Hepatocyte (in vitro differentiated cells): ENCODE results near the gene LRRC42. TPM values are rescaled to one million over a fixed set of nuclear protein-coding genes. Genes with fewer than 3 reads are reported as not detected.

ENCODE experiments used
- DNase-seq: peaks from one replicate; pipeline ENCODE4 v3.0.0-alpha.2; 2016; ENCODE audit warnings: low spot score
- H2AFZ ChIP-seq: fragments of 200-600 bp; sonication (generic); 2 replicates; pipeline ENCODE4 v1.6.0; 2016; ENCODE audit warnings: antibody characterized with exemption, mild to moderate bottlenecking
- H3K27ac ChIP-seq: fragments of 200-600 bp; sonication (generic); 2 replicates; pipeline ENCODE4 v1.5.1; 2016; ENCODE audit warnings: mild to moderate bottlenecking
- H3K27me3 ChIP-seq: fragments of 200-600 bp; sonication (generic); 2 replicates; pipeline ENCODE4 v1.6.1; 2016
- H3K36me3 ChIP-seq: fragments of 200-600 bp; sonication (generic); replicated peaks from 2 replicates; pipeline ENCODE4 v1.5.1; 2016; ENCODE audit warnings: low read depth; ENCODE audit not compliant: insufficient read depth
- H3K4me1 ChIP-seq: fragments of 200-600 bp; sonication (generic); 2 replicates; pipeline ENCODE4 v1.5.1; 2016; ENCODE audit warnings: mild to moderate bottlenecking, moderate library complexity; ENCODE audit not compliant: insufficient read depth
- H3K4me2 ChIP-seq: fragments of 200-600 bp; sonication (generic); 2 replicates; pipeline ENCODE4 v1.6.0; 2016
- H3K4me3 ChIP-seq: fragments of 200-600 bp; sonication (generic); 2 replicates; pipeline ENCODE4 v1.5.1; 2016; ENCODE audit warnings: mild to moderate bottlenecking
- H3K79me2 ChIP-seq: fragments of 200-600 bp; sonication (generic); 2 replicates; pipeline ENCODE4 v1.6.0; 2017; ENCODE audit warnings: mild to moderate bottlenecking
- H3K9me2 ChIP-seq: fragments of 200-600 bp; sonication (generic); replicated peaks from 2 replicates; pipeline ENCODE4 v1.6.0; 2017; ENCODE audit warnings: mild to moderate bottlenecking; ENCODE audit not compliant: insufficient read depth
- H3K9me3 ChIP-seq: fragments of 200-600 bp; sonication (generic); 2 replicates; pipeline ENCODE4 v1.5.1; 2016; ENCODE audit warnings: low read depth, mild to moderate bottlenecking
- H4K20me1 ChIP-seq: fragments of 200-600 bp; sonication (generic); 2 replicates; pipeline ENCODE4 v1.6.0; 2016; ENCODE audit warnings: mild to moderate bottlenecking; ENCODE audit not compliant: insufficient read depth, poor library complexity, severe bottlenecking
- CTCF ChIP-seq: fragments of 200-600 bp; sonication (generic); IDR thresholded peaks from 2 replicates; pipeline ENCODE4 v1.5.1; 2016; ENCODE audit warnings: antibody characterized with exemption, mild to moderate bottlenecking; ENCODE audit not compliant: poor library complexity
- EZH2 ChIP-seq: fragments of 200-600 bp; sonication (generic); IDR thresholded peaks from 2 replicates; pipeline ENCODE4 v1.6.1; 2016; ENCODE audit warnings: antibody characterized with exemption, mild to moderate bottlenecking, borderline replicate concordance
- EZH2phosphoT487 ChIP-seq: fragments of 200-600 bp; sonication (generic); IDR thresholded peaks from one replicate; pipeline ENCODE4 v1.6.1; 2018; ENCODE audit warnings: antibody characterized with exemption, mild to moderate bottlenecking, low read depth, moderate library complexity; ENCODE audit not compliant: unreplicated experiment, severe bottlenecking
- WGBS: methylation state at CpG from one replicate; pipeline ENCODE4 v1.1.6; 2016; ENCODE audit warnings: low lambda C conversion rate; ENCODE audit errors: missing lambda C conversion rate; 5-methylcytosine and 5-hydroxymethylcytosine counted together
- polyA plus RNA-seq: library from polyadenylated mRNA; unstranded; fragments of >200 nt; fragmentation: Nextera tagmentation; extraction: Ambion mirVana; gene quantifications from 2 replicates; pipeline ENCODE4 v1.2.1, GENCODE V29; 2016
- total RNA-seq: library from RNA; depleted of rRNA; stranded (reverse); fragments of >200 nt; gene quantifications from 2 replicates; pipeline ENCODE4 v1.2.3, GENCODE V29; 2014

LRRC42 gene
- total and polyA plus RNA-seq, 2 experiments from 2014 or later, result 56.6 to 58.2 TPM

- H3K9me2 ChIP-seq, result no peaks in the 10 kb centered on the region
- H4K20me1 ChIP-seq, result no peaks in the 10 kb centered on the region
- H3K27ac ChIP-seq, result no peak overlapping the region
- H3K9me3 ChIP-seq, result no peaks in the 10 kb centered on the region
- TF ChIP-seq EZH2 (no peak), CTCF (no peak), EZH2phosphoT487 (no peak)
- no peaks in the 10 kb centered on the region for H3K79me2 ChIP-seq
- no peak for DNase-seq
- H3K4me1 ChIP-seq, result no peaks in the 10 kb centered on the region
- H3K4me3 ChIP-seq, result no peak overlapping the region
- WGBS, result over 99% methylated on average over 7 of the region's 7 CpGs
- H2AFZ ChIP-seq, result no peak overlapping the region
- H3K4me2 ChIP-seq, result no peak overlapping the region
- H3K27me3 ChIP-seq, result no peaks in the 10 kb centered on the region
- no peaks in the 10 kb centered on the region for H3K36me3 ChIP-seq
Observed at GRCh38 chr1:53975861-53976260, 29.7 kb downstream of the LRRC42 start.

- 89% methylated on average over 13 of the region's 13 CpGs for WGBS
- H3K4me1 ChIP-seq, result peaks cover 9% of the 10 kb centered on the region
- no peak overlapping the region for H3K4me3 ChIP-seq
- no peaks in the 10 kb centered on the region for H3K9me3 ChIP-seq
- H3K36me3 ChIP-seq, result no peaks in the 10 kb centered on the region
- no peaks in the 10 kb centered on the region for H3K79me2 ChIP-seq
- no peak overlapping the region for H2AFZ ChIP-seq
- TF ChIP-seq CTCF (no peak), EZH2 (no peak), EZH2phosphoT487 (no peak)
- H3K27me3 ChIP-seq, result no peaks in the 10 kb centered on the region
- H3K27ac ChIP-seq, result no peak overlapping the region
- H3K9me2 ChIP-seq, result no peaks in the 10 kb centered on the region
- H3K4me2 ChIP-seq, result no peak overlapping the region
- DNase-seq, result no peak
- no peaks in the 10 kb centered on the region for H4K20me1 ChIP-seq
Observed at GRCh38 chr1:53979712-53980450, 33.7 kb downstream of the LRRC42 start.

- Histone ChIP-seq H3K4me3 (no peak overlapping the region), H3K9me3 (no peaks in the 10 kb centered on the region), H3K4me2 (no peak overlapping the region), H3K9me2 (no peaks in the 10 kb centered on the region), H3K27ac (peak overlapping the region; percentile 85), H4K20me1 (no peaks in the 10 kb centered on the region), H3K4me1 (peaks cover 9% of the 10 kb centered on the region), H3K27me3 (no peaks in the 10 kb centered on the region), H3K36me3 (no peaks in the 10 kb centered on the region), H3K79me2 (no peaks in the 10 kb centered on the region), H2AFZ (no peak overlapping the region)
- DNase-seq, result no peak
- WGBS, result 85% methylated on average over 6 of the region's 6 CpGs
- no peak for TF ChIP-seq EZH2phosphoT487
- no peak for TF ChIP-seq CTCF
- no peak for TF ChIP-seq EZH2
Observed at GRCh38 chr1:53981220-53981619, 35.1 kb downstream of the LRRC42 start.
